IPS-11a (cell line): Measurements from ENCODE around the gene MCM5.
"Not testable (repeated sequence)": the region's sequence is repeated elsewhere in the genome, so short reads cannot be mapped to it uniquely, and the experiment has no call there.

Experiments
- H3K4me3 ChIP-seq: one replicate; pipeline ENCODE4 v1.5.1; 2013; ENCODE audit warnings: low read depth, low read length, control low read depth

Gene MCM5

DNA sequence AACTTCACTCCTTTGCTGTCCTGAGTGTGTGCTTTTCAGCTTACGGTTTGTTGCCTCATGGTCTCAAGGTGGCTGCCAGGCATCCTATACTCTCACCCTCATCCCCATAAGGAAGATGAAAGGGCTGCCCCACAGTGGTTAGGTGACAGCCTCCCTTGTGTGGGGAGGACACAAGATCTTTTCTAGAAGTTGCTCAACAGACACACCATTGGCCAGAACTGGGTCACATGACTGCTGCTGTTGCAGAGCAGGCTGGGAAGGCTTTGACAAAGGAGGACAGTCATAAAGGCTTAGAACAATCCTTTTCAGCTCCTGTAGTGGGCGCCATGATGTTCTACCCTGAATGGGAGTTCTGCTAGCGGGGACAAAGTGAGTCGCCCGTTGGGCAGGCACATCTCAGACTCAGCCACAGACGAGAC is 71.0 kb downstream of the MCM5 start:
- H3K4me3 ChIP-seq: no peak overlapping the region

DNA sequence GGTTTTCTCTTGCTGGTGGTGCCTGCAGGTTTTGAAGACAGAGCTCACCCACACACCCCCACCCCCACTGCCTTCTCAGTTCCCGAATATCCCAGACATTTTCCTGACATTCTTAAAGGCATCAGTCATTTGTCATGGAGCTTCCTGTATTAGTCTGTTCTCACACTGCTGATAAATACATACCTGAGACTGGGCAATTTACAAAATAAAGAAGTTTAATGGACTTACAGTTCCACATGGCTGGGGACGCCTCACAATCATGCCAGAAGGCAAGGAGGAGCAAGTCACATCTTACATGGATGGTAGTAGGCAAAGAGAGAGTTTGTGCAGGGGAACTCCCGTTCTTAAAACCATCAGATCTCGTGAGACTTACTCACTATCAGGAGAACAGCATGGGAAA is 71.6 kb downstream of the MCM5 start:
- H3K4me3 ChIP-seq: not testable (repeated sequence)

DNA sequence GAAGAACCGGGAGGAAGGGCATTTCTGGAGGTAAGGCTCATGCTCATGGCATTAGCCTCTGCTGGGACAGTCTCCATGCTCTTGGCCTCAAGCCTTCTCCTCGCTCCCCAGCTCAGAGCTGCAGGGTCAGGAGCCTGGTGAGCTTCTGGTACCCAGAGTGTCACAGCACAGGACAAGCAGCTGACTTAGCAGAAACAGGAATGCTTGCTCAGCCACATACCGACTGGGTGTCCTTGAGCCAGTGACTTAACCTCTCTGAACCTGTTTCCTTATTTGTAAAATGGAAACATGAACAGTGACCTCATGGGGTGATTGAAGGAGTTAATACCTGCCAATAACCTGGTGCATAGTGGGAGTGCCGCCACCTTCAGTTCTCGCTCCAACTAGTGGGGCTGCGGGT is 72.5 kb downstream of the MCM5 start:
- H3K4me3 ChIP-seq: no peak overlapping the region

DNA sequence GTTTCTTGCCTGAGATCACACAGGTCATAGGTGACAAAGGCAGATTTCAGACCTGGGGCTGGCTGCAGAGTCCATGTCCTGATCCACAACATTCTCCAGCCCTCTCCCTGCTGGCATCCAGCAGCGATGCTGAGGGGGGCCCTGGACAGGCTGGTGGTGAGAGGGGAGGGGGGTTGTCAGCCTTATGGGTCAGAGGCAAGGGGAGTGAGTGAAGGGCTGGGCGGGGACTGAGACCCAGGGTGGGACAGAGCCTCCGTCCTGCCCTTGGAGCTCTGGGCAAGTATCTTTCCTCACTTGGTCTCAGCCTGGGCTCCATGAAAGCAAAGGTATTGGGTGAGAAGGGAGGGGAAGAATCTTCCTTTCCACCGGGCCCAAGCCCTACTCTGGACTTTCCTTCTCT is 74.0 kb downstream of the MCM5 start:
- H3K4me3 ChIP-seq: no peak overlapping the region
